Nephron progenitor cell (in vitro differentiated cells): Measurements from ENCODE around the gene CTNNA2.

ENCODE experiments used
- DNase-seq: peaks from one replicate; pipeline ENCODE4 v3.0.0; 2021
- H3K27ac Mint-ChIP-seq: 2 replicates; pipeline ENCODE4 v1.8.0; 2021; ENCODE audit warnings: mild to moderate bottlenecking, moderate library complexity, mixed read lengths
- H3K27me3 Mint-ChIP-seq: 2 replicates; pipeline ENCODE4 v1.8.0; 2021; ENCODE audit warnings: mild to moderate bottlenecking, low read depth, mixed read lengths; ENCODE audit not compliant: poor library complexity
- H3K36me3 Mint-ChIP-seq: 2 replicates; pipeline ENCODE4 v1.8.0; 2021; ENCODE audit warnings: low read depth, mixed read lengths
- H3K4me1 Mint-ChIP-seq: 2 replicates; pipeline ENCODE4 v1.8.0; 2021; ENCODE audit warnings: mixed read lengths
- H3K4me3 Mint-ChIP-seq: 2 replicates; pipeline ENCODE4 v1.8.0; 2021; ENCODE audit warnings: mild to moderate bottlenecking, moderate library complexity, mixed read lengths
- H3K9me3 Mint-ChIP-seq: 2 replicates; pipeline ENCODE4 v1.8.0; 2021; ENCODE audit warnings: mild to moderate bottlenecking, moderate library complexity, mixed read lengths
- CTCF ChIP-seq: fragments of 200-600 bp; sonication (generic); IDR thresholded peaks from 2 replicates; pipeline ENCODE4 v1.5.0; 2021; ENCODE audit warnings: antibody characterized with exemption

Gene CTNNA2

GRCh38 chr2:79591281-79591680, 78.4 kb downstream of the CTNNA2 start:
- no peak for DNase-seq
- H3K4me3 Mint-ChIP-seq: no peak overlapping the region
- H3K36me3 Mint-ChIP-seq: no peaks in the 10 kb centered on the region

GRCh38 chr2:79593237-79593867, 80.5 kb downstream of the CTNNA2 start:
- no peak overlapping the region for H3K27ac Mint-ChIP-seq
- H3K4me3 Mint-ChIP-seq: no peak overlapping the region
- no peaks in the 10 kb centered on the region for H3K27me3 Mint-ChIP-seq
- DNase-seq: no peak
- H3K9me3 Mint-ChIP-seq: no peaks in the 10 kb centered on the region
- H3K4me1 Mint-ChIP-seq: peaks cover 37% of the 10 kb centered on the region
- peaks cover 5% of the 10 kb centered on the region for H3K36me3 Mint-ChIP-seq
- TF ChIP-seq CTCF: no peak

More at GRCh38 chr2:79591281-79591680, 78.4 kb downstream of the CTNNA2 start:
- H3K4me1 Mint-ChIP-seq: peaks cover 49% of the 10 kb centered on the region
- H3K9me3 Mint-ChIP-seq: no peaks in the 10 kb centered on the region
- H3K27ac Mint-ChIP-seq: no peak overlapping the region
- H3K27me3 Mint-ChIP-seq: no peaks in the 10 kb centered on the region
- no peak for TF ChIP-seq CTCF

- no peak for DNase-seq
- H3K27me3 Mint-ChIP-seq: no peaks in the 10 kb centered on the region
- peaks cover 8% of the 10 kb centered on the region for H3K4me1 Mint-ChIP-seq
- H3K4me3 Mint-ChIP-seq: no peak overlapping the region
- H3K36me3 Mint-ChIP-seq: peaks cover 5% of the 10 kb centered on the region
- H3K27ac Mint-ChIP-seq: no peak overlapping the region
- H3K9me3 Mint-ChIP-seq: no peaks in the 10 kb centered on the region
- no peak for TF ChIP-seq CTCF
These were observed 83.6 kb downstream of the CTNNA2 start for GRCh38 chr2:79596403-79596802.

- Mint-ChIP-seq H3K27me3 (no peaks in the 10 kb centered on the region), H3K9me3 (no peaks in the 10 kb centered on the region), H3K36me3 (no peaks in the 10 kb centered on the region), H3K4me1 (no peaks in the 10 kb centered on the region), H3K27ac (no peak overlapping the region), H3K4me3 (no peak overlapping the region)
- TF ChIP-seq CTCF: no peak
- no peak for DNase-seq
These were observed 91.9 kb downstream of the CTNNA2 start for GRCh38 chr2:79604748-79605147.

GRCh38 chr2:79611448-79612016, 98.7 kb downstream of the CTNNA2 start:
- no peak overlapping the region for H3K4me3 Mint-ChIP-seq
- no peak for TF ChIP-seq CTCF
- H3K36me3 Mint-ChIP-seq: no peaks in the 10 kb centered on the region
- H3K4me1 Mint-ChIP-seq: no peaks in the 10 kb centered on the region
- no peak for DNase-seq
- H3K27me3 Mint-ChIP-seq: no peaks in the 10 kb centered on the region
- H3K27ac Mint-ChIP-seq: peak overlapping the region; percentile 17
- no peaks in the 10 kb centered on the region for H3K9me3 Mint-ChIP-seq

GRCh38 chr2:79612999-79613398, 100.1 kb downstream of the CTNNA2 start:
- H3K4me3 Mint-ChIP-seq: no peak overlapping the region
- H3K27ac Mint-ChIP-seq: no peak overlapping the region
- no peaks in the 10 kb centered on the region for H3K9me3 Mint-ChIP-seq
- peaks cover 3% of the 10 kb centered on the region for H3K4me1 Mint-ChIP-seq
- no peaks in the 10 kb centered on the region for H3K27me3 Mint-ChIP-seq
- TF ChIP-seq CTCF: no peak
- DNase-seq: no peak
- no peaks in the 10 kb centered on the region for H3K36me3 Mint-ChIP-seq
